Measurements from ENCODE around the gene CROCC.

The CROCC gene

GRCh38 chr1:17014671-17015567, 93.2 kb downstream of the CROCC start:
- DNase-seq, result no peak

GRCh38 chr1:17016317-17016661, 94.6 kb downstream of the CROCC start:
- DNase-seq, result no peak

- no peak for DNase-seq
These were observed 95.7 kb downstream of the CROCC start for GRCh38 chr1:17017435-17017834.

GRCh38 chr1:17018849-17019248, 97.1 kb downstream of the CROCC start:
- DNase-seq, result no peak

- no peak for DNase-seq
These were observed 98.8 kb downstream of the CROCC start for GRCh38 chr1:17020502-17020901.

- DNase-seq, result no peak
These were observed 100.2 kb downstream of the CROCC start for GRCh38 chr1:17021896-17022295.

All from CD4-positive, alpha-beta T cell treated with Interleukin-17A for 1 hour (primary cell).